ENCODE results near the gene GOSR2.
A peak's percentile ranks its signal among the peaks of the same experiment; 100 is the strongest.
"Not testable (repeated sequence)": the region's sequence is repeated elsewhere in the genome, so short reads cannot be mapped to it uniquely, and the experiment has no call there.

Gene GOSR2

GRCh38 chr17:46935658-46936266 is 12.8 kb downstream of the GOSR2 start:
- no peak for DNase-seq

GRCh38 chr17:46940692-46941404 is 17.9 kb downstream of the GOSR2 start:
- peak; percentile 55 for DNase-seq

GRCh38 chr17:46942441-46943217 is 19.7 kb downstream of the GOSR2 start:
- DNase-seq = peak; percentile 31

- no peak for DNase-seq
Observed at GRCh38 chr17:46943218-46943500, 20.2 kb downstream of the GOSR2 start.

GRCh38 chr17:46943501-46944393 is 20.8 kb downstream of the GOSR2 start:
- DNase-seq = no peak

DNA sequence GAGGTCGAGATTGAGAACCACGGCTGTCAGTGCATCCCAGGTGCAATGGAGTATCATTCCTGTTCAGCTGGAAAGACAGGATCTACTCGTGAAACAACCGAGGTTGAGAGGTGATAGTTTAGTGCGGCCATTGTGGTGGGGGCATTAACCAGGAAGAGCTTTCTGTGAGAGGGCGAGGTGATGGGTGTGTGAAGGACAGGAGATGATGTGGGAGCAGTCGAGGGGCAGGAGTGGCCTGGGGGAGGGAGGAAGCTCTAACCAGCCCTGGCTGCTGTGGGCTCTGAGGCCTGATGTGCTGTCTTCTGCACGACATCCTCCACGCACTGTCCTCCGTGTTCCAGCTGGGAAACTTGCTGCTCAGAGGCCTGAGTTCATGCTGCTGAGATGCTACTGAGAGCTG is 22.0 kb downstream of the GOSR2 start:
- DNase-seq = no peak

- DNase-seq = no peak
Observed at GRCh38 chr17:46947216-46947615, 24.3 kb downstream of the GOSR2 start.

GRCh38 chr17:46948544-46948943 is 25.6 kb downstream of the GOSR2 start:
- no peak for DNase-seq

GRCh38 chr17:46949291-46950174 is 26.6 kb downstream of the GOSR2 start:
- no peak for DNase-seq

DNA sequence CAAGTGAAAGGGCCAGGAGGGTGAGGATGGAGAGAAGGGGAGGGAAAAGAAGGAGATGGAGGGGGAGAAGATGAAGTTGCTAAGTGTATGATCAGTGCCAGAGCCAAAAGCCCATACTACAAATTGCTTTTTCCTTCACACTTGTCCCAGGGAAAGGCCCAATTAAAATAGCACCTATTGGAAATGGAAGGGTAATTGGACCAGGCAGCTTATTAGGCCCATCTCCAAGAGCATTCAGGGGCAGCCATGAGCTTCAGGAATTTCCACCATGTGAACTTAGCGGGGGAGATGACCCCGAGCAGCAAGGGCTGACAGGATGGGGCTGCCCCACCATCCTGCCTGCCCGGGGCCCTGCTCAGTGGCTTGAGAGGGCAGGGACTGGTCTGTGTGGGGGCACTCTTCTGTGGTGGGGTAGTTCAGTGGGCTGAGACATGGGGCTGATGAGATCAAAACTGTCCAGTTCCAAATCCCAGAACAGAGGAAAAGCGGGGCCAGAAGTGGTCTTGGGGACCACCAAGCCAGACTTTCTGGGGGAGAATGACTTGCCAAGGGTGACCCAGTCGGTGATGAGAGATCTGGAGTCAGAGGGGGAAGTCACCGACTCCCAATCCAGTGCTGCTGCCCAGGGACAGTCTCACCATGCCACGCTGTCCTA is 27.5 kb downstream of the GOSR2 start:
- DNase-seq = no peak

GRCh38 chr17:46950997-46951621 is 28.1 kb downstream of the GOSR2 start:
- DNase-seq = no peak

DNA sequence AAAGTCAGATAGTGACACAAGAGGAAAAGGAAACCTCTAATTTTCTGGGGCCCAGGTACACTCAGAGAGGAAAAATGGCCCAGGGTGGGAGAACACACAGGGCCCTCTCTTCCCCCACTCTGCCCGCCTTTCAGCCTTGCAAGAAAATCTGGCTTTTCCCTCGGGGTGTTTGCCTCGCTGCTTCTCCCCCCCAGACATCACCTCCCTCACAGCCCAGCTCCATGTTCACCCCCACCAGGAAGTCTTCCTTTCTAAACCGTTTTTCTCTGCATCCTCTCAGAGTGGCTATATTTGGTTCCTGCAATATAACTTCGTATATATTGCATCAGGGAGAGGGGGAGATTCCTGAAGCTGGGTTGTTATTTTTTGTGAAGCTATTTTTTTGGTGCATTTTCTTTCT is 28.7 kb downstream of the GOSR2 start:
- no peak for DNase-seq

DNA sequence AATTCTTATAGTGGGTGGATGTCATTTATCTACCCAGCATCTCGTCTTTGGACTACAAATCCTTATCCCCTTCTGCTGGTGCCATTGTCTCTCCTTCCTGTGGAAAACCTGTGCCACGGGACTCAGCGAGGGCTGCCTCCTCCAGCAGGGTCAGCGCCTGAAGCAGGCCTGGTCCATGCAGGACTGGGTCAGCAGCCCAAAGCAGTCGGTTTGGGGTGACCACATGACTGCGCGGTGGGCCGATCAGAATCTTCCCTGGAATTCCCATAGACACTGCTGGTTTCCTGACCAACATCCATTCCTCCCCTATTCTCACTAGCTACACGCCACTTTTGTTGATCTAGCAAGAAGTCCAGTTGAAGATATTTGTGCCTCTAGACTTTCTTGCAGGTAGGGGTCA is 29.2 kb downstream of the GOSR2 start:
- DNase-seq = no peak

GRCh38 chr17:46953191-46953590 is 30.2 kb downstream of the GOSR2 start:
- DNase-seq = not testable (repeated sequence)

- DNase-seq = no peak
Observed at GRCh38 chr17:46958041-46958591, 35.2 kb downstream of the GOSR2 start.

DNA sequence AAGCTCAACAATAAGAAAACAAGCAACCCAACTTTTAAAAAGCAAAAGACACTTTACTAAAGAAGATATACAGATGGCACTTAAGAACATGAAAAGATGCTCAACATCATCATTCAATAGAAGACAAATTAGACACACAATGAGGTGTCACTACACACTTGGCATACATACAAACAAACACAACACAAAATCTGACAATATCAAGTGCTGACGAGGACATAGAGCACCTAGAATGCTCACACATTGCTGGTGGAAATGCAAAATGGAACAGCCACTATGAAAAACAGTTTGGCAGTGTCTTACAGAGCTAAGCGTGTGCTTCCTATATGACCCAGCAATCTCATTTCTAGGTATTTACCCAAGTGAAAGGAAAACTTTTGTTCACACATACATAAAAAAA is 37.2 kb downstream of the GOSR2 start:
- DNase-seq = no peak

- no peak for DNase-seq
Observed at GRCh38 chr17:46962374-46962790, 39.4 kb downstream of the GOSR2 start.

DNA sequence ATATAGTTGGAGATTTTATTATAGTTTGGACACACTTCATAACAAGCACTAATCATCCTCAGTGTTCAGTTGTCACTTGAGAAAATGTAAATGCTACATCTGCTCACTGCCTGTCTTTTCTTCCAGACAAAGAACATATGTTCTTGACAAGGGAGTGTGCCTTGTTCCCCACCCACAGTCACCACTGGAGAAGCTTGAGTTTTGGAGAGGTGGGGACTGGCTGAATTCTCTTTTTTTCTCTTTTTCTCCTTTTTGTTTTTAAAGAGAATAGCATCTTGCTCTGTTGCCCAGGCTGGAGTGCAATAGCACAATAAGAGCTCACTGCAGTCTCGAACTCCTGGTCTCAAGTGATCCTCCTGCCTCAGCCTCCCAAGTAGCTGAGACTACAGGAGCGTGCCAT is 40.6 kb downstream of the GOSR2 start:
- no peak for DNase-seq

DNA sequence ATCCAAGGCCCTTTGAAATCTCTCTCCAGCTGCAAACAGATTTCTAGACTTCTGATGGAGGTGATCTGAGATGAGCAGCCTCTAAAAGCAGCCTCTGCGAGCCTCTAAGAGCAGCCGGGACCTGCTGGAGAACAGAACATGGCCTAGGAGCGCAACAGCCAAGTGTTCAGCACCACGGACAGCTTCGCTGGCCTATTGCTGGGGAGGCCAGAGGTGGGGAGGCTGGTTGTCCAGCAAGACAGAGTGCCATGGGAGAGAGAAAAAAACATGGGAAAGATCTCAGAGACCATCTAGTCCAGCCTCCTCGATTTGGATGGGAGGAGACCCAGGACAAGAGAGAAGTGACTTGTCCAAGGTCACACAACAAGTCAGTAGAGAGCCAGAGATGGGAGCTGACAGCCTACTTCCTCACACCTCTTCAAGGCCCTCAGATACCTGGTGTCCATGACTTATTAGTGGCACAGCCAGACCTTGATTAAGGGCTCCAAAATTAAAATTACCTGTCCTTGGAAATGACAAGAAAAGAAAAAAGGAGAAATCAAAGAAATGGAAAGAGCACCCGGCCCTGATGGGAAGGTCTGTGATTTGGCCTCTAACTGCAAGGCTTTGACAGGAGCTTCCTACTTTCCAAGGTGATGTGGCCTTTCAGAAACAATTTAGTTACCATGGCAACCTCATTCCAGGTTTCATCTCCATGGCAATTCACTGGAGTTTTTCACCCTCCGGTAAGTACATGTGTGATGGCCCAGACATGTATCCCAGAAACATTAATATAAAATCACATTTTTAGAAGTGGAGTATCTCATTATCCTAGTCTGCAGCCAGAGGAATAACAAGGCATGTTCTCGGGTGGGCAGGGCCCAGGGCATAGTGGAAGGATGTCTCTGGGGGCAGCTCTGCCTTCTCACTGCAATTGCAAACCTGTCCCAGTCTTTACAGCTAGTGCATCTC is 41.6 kb downstream of the GOSR2 start:
- DNase-seq = no peak

Data from CD4-positive, alpha-beta T cell treated with Interleukin-4 for 4 hours (primary cell).